Endodermal cell (in vitro differentiated cells): ENCODE measurements around the gene ZDHHC14. TPM values are rescaled to one million over a fixed set of nuclear protein-coding genes. Genes with fewer than 3 reads are reported as not detected.

Source experiments
- DNase-seq: peaks from one replicate; pipeline ENCODE4 v3.0.0-alpha.2; 2017
- H3K27ac ChIP-seq: 2 replicates; pipeline ENCODE4 v1.5.1; 2013; ENCODE audit warnings: mild to moderate bottlenecking, low read depth, low read length, moderate library complexity
- H3K27me3 ChIP-seq: 2 replicates; pipeline ENCODE4 v1.6.1; 2013; ENCODE audit warnings: mild to moderate bottlenecking, low read length, moderate library complexity; ENCODE audit not compliant: insufficient read depth, control insufficient read depth, poor library complexity, severe bottlenecking
- H3K36me3 ChIP-seq: 2 replicates; pipeline ENCODE4 v1.7.0; 2013; ENCODE audit warnings: mild to moderate bottlenecking, low read length, moderate library complexity; ENCODE audit not compliant: control insufficient read depth, insufficient read depth
- H3K4me1 ChIP-seq: one replicate; pipeline ENCODE4 v1.7.0; 2013; ENCODE audit warnings: low read length; ENCODE audit not compliant: control insufficient read depth, insufficient read depth
- H3K4me3 ChIP-seq: 2 replicates; pipeline ENCODE4 v1.5.1; 2013; ENCODE audit warnings: mild to moderate bottlenecking, low read length, moderate library complexity
- H3K9ac ChIP-seq: 2 replicates; pipeline ENCODE4 v1.6.1; 2013; ENCODE audit warnings: mild to moderate bottlenecking, low read length, moderate library complexity; ENCODE audit not compliant: poor library complexity, severe bottlenecking; ENCODE audit errors: extremely low read depth
- H3K9me3 ChIP-seq: 2 replicates; pipeline ENCODE4 v1.6.1; 2013; ENCODE audit warnings: mild to moderate bottlenecking, low read length, moderate library complexity; ENCODE audit not compliant: control insufficient read depth
- H3K27ac Mint-ChIP-seq: 2 replicates; pipeline ENCODE4 v1.8.0; 2020; ENCODE audit warnings: mixed read lengths
- H3K27me3 Mint-ChIP-seq: 2 replicates; pipeline ENCODE4 v1.8.0; 2021; ENCODE audit warnings: mild to moderate bottlenecking, mixed read lengths; ENCODE audit not compliant: insufficient read depth
- H3K36me3 Mint-ChIP-seq: 2 replicates; pipeline ENCODE4 v1.8.0; 2020; ENCODE audit warnings: low read depth, mixed read lengths
- H3K4me1 Mint-ChIP-seq: 2 replicates; pipeline ENCODE4 v1.8.0; 2020; ENCODE audit warnings: mixed read lengths
- H3K4me3 Mint-ChIP-seq: 2 replicates; pipeline ENCODE4 v1.8.0; 2020; ENCODE audit warnings: mild to moderate bottlenecking, moderate library complexity, mixed read lengths
- H3K9me3 Mint-ChIP-seq: 2 replicates; pipeline ENCODE4 v1.8.0; 2020; ENCODE audit warnings: mild to moderate bottlenecking, mixed read lengths
- WGBS, 2 experiments: methylation state at CpG; one replicate each; pipeline versions ENCODE4 v1.1.5 to v1.1.7; 2013; ENCODE audit warnings: missing lambda C conversion rate in 2 of 2, mixed read lengths in 1 of 2; ENCODE audit not compliant: insufficient coverage in 1 of 2, insufficient read length in 1 of 2; 5-methylcytosine and 5-hydroxymethylcytosine counted together
- total RNA-seq, 2 donors: library from RNA; stranded (reverse); fragmentation: NEBNext Ultra II Directional in 1 of 2; extraction: Animal tissue kit (Norgen Biotek cat#: 25700) in 1 of 2; gene quantifications; 2 replicates in 1 of 2; 3 replicates in 1 of 2; pipeline ENCODE4 v1.2.1, GENCODE V29; 2021
- TF ChIP-seq, protein P1 (sequence below): fragments of 200-600 bp; sonication (generic); conservative IDR thresholded peaks from 2 replicates; pipeline ENCODE4 v1.5.0; 2021; ENCODE audit warnings: antibody characterized with exemption, mild to moderate bottlenecking

The ZDHHC14 gene
- total RNA-seq, 2 donors from 2014 or later: 2.3 to 4.5 TPM

DNA sequence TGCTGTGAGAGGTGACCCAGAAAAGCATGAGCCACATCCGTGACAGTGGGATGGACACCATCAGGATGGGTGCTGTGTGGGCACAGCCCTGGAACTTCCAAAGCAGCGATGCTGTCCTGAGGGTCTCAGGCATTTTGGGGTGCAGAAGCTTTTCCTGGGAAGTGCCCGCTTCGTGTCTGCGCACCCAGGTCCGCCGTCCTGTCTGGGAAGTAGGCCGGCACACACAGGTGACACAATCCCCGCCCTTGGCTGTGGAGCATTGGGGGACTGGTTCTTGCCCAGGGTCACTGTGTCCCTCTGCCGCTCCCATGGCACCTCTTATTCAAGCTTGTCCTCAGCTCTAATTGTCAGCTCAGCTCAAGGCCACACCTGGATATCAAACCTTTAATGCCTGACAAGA lies 112.6 kb downstream of the ZDHHC14 start:
- H3K4me1 Mint-ChIP-seq: peaks cover 17% of the 10 kb centered on the region
- Histone ChIP-seq H3K4me3 (no peak overlapping the region), H3K27me3 (no peaks in the 10 kb centered on the region), H3K27ac (no peak overlapping the region), H3K9me3 (no peaks in the 10 kb centered on the region), H3K36me3 (no peaks in the 10 kb centered on the region), H3K4me1 (peaks cover under 1% of the 10 kb centered on the region), H3K9ac (no peak overlapping the region)
- no peaks in the 10 kb centered on the region for H3K36me3 Mint-ChIP-seq
- H3K4me3 Mint-ChIP-seq: no peak overlapping the region
- H3K27me3 Mint-ChIP-seq: peaks cover 6% of the 10 kb centered on the region
- whole genome bisulfite sequencing, 2 experiments: 90 to 95% methylated on average over 2 to 10 of the region's 10 CpGs
- no peaks in the 10 kb centered on the region for H3K9me3 Mint-ChIP-seq
- DNase-seq: no peak
- H3K27ac Mint-ChIP-seq: no peak overlapping the region
- TF ChIP-seq, protein P1, sequence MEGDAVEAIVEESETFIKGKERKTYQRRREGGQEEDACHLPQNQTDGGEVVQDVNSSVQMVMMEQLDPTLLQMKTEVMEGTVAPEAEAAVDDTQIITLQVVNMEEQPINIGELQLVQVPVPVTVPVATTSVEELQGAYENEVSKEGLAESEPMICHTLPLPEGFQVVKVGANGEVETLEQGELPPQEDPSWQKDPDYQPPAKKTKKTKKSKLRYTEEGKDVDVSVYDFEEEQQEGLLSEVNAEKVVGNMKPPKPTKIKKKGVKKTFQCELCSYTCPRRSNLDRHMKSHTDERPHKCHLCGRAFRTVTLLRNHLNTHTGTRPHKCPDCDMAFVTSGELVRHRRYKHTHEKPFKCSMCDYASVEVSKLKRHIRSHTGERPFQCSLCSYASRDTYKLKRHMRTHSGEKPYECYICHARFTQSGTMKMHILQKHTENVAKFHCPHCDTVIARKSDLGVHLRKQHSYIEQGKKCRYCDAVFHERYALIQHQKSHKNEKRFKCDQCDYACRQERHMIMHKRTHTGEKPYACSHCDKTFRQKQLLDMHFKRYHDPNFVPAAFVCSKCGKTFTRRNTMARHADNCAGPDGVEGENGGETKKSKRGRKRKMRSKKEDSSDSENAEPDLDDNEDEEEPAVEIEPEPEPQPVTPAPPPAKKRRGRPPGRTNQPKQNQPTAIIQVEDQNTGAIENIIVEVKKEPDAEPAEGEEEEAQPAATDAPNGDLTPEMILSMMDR: no peak

DNA sequence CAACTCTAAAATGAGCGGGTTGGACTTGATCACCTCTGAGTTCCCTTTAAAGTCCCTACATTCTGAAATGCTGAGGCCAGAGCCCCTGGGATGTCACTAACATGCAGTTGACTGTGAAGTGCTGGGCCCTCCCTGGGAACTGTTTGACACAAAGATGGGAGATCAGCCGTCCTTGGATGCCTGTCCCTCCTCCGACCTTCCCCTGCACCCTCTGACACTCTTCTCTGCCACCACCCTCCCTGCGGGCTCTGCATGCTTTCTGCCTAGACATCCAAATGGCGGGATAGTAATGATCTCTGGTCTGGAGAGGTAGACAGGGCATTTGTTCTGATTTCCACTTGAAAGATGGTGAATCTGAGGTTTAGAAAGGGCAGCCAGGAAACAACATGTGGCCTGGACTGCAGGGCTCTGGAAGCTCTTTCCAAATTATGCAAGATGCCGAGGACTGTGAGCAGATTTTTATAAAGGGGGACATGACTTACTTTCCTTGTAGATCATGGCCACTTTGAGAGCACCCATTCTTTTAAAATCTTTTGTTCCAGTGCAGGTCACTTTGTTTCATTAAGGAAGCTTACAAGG lies 113.2 kb downstream of the ZDHHC14 start:
- Histone ChIP-seq H3K9me3 (no peaks in the 10 kb centered on the region), H3K4me3 (no peak overlapping the region), H3K9ac (no peak overlapping the region), H3K36me3 (no peaks in the 10 kb centered on the region), H3K27ac (no peak overlapping the region), H3K4me1 (no peaks in the 10 kb centered on the region), H3K27me3 (no peaks in the 10 kb centered on the region)
- DNase-seq: no peak
- TF ChIP-seq, protein P1: no peak
- 74 to 85% methylated on average over 3 to 6 of the region's 6 CpGs for WGBS, 2 experiments
- Mint-ChIP-seq H3K36me3 (no peaks in the 10 kb centered on the region), H3K9me3 (no peaks in the 10 kb centered on the region), H3K4me3 (no peak overlapping the region), H3K4me1 (peaks cover 12% of the 10 kb centered on the region), H3K27me3 (peaks cover 6% of the 10 kb centered on the region), H3K27ac (no peak overlapping the region)

DNA sequence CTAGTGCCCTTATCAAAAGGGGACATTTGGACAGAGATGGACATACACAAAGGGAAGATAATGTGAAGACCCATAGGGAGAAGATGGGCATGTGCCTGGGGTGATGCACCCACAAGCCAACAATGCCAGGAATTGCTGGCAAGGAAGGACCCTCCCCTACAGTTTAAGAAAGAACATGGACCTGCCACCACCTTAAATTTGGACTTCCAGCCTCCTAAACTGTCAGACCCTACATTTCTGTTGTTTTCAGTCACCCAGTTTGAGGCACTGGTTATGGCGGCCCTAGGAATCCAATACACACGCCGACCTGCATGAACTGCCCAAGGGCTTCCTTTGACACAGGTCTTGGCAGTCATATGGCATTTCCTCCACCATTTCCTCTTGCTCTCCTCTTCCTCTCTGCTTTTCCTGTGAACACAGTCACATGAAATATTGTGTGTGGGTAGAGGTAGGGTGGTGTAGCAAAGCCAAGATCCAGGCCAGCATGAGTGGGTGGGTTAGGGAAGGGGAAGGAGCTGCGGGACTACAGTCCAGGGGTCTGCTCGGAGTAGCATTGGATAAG lies 115.6 kb downstream of the ZDHHC14 start:
- Histone ChIP-seq H3K36me3 (no peaks in the 10 kb centered on the region), H3K27me3 (no peaks in the 10 kb centered on the region), H3K9me3 (no peaks in the 10 kb centered on the region), H3K9ac (no peak overlapping the region), H3K27ac (no peak overlapping the region), H3K4me3 (no peak overlapping the region), H3K4me1 (no peaks in the 10 kb centered on the region)
- Mint-ChIP-seq H3K27me3 (peaks cover 3% of the 10 kb centered on the region), H3K4me3 (no peak overlapping the region), H3K27ac (no peak overlapping the region), H3K36me3 (no peaks in the 10 kb centered on the region), H3K4me1 (no peaks in the 10 kb centered on the region), H3K9me3 (no peaks in the 10 kb centered on the region)
- DNase-seq: no peak
- 94% methylated on average over 4 to 5 of the region's 5 CpGs for WGBS, 2 experiments
- TF ChIP-seq, protein P1: no peak
